HCT116 (cell line): Measurements from ENCODE around the gene P2RX3. TPM values are rescaled to one million over a fixed set of nuclear protein-coding genes. Genes with fewer than 3 reads are reported as not detected.

ENCODE experiments used
- ATAC-seq: fragments of 200-7000 bp; cut with Tn5 transposase; 2 replicates; pipeline ENCODE4 v1.9.1; 2020; ENCODE audit warnings: mild to moderate bottlenecking, moderate library complexity
- BruUV-seq: library from RNA; stranded (reverse); fragments of 400-500 nt; replicated peaks from 2 replicates; lab custom pipeline; 2021; lab: Mats Ljungman, UMichigan
- CTCF ChIA-PET: fragments of 300-600 bp; sonication (Branson Sonifier 250); formaldehyde crosslinking; loops from one replicate; lab custom pipeline; 2021; ENCODE audit warnings: antibody characterized with exemption; lab: Charles Lee
- POLR2A ChIA-PET: fragments of 300-600, 350-600 bp; sonication (Branson Sonifier 250); formaldehyde crosslinking; loops from one replicate; lab custom pipeline; 2021; ENCODE audit warnings: antibody characterized with exemption; lab: Charles Lee
- RAD21 ChIA-PET, 2 experiments: fragments of 300-600 bp; sonication (Branson Sonifier 250); formaldehyde crosslinking; loops; one replicate each; lab custom pipeline; 2023; ENCODE audit warnings: low total read pairs in 2 of 2; ENCODE audit not compliant: uncharacterized antibody in 2 of 2, unreplicated experiment in 2 of 2, low non-redundant PET in 1 of 2; lab: Charles Lee
- DNase-seq: peaks from one replicate; pipeline ENCODE4 v3.0.0-alpha.2; 2010; ENCODE audit warnings: low read depth, low spot score
- H2AFZ ChIP-seq: fragments of 200-600 bp; shearing (Covaris generic), sonication (generic); 2 replicates; pipeline ENCODE4 v1.6.1; 2017; ENCODE audit warnings: low read depth, mixed run types, mixed read lengths, antibody characterized with exemption, low read length; ENCODE audit not compliant: poor library complexity, severe bottlenecking
- H3K27ac ChIP-seq: 2 replicates; pipeline ENCODE4 v1.5.1; 2012; ENCODE audit warnings: low read depth, low read length
- H3K27me3 ChIP-seq: fragments of 200-600 bp; sonication (generic); 2 replicates; pipeline ENCODE4 v1.6.1; 2016; ENCODE audit warnings: mixed run types, low read length, mixed read lengths; ENCODE audit not compliant: insufficient read depth
- H3K36me3 ChIP-seq, 2 experiments: fragments of 200-500 bp in 1 of 2; fragments of 200-600 bp in 1 of 2; sonication (Bioruptor generic) in 1 of 2; sonication (generic) in 1 of 2; 2 replicates each; pipeline versions ENCODE4 v1.5.1 to v1.6.1; 2014 to 2016; ENCODE audit warnings: low read length in 2 of 2, inconsistent platforms in 1 of 2, mixed read lengths in 1 of 2, mixed run types in 1 of 2; ENCODE audit not compliant: insufficient read depth in 2 of 2, control insufficient read depth in 1 of 2
- H3K4me1 ChIP-seq, 2 experiments: fragments of 200-600 bp in 1 of 2; sonication (generic) in 1 of 2; 2 replicates each; pipeline versions ENCODE4 v1.5.1 to v1.6.1; 2012 to 2017; ENCODE audit warnings: low read length in 2 of 2, inconsistent platforms in 1 of 2, mild to moderate bottlenecking in 1 of 2, mixed read lengths in 1 of 2, mixed run types in 1 of 2, moderate library complexity in 1 of 2; ENCODE audit not compliant: insufficient read depth in 2 of 2, control insufficient read depth in 1 of 2
- H3K4me2 ChIP-seq: fragments of 200-600 bp; sonication (generic); 2 replicates; pipeline ENCODE4 v1.6.1; 2017; ENCODE audit warnings: mixed run types, low read length, mixed read lengths
- H3K4me3 ChIP-seq, 2 experiments: fragments of 200-600 bp in 1 of 2; sonication (generic) in 1 of 2; replicated peaks in 1 of 2; 2 replicates each; pipeline ENCODE4 v1.5.1; 2011 to 2016; ENCODE audit warnings: low read length in 2 of 2, control low read depth in 1 of 2, low read depth in 1 of 2, mild to moderate bottlenecking in 1 of 2, mixed read lengths in 1 of 2, mixed run types in 1 of 2
- H3K79me2 ChIP-seq: fragments of 200-600 bp; sonication (generic); 2 replicates; pipeline ENCODE4 v1.6.1; 2017; ENCODE audit warnings: mild to moderate bottlenecking, mixed run types, low read length, moderate library complexity, mixed read lengths; ENCODE audit not compliant: insufficient read depth
- H3K9ac ChIP-seq: fragments of 200-600 bp; sonication (generic); 2 replicates; pipeline ENCODE4 v1.6.1; 2016; ENCODE audit warnings: low read length, mixed read lengths
- H3K9me2 ChIP-seq: fragments of 200-600 bp; sonication (generic), shearing (Covaris generic); 2 replicates; pipeline ENCODE4 v1.6.1; 2017; ENCODE audit warnings: mixed run types, mild to moderate bottlenecking, moderate library complexity; ENCODE audit not compliant: insufficient read depth
- H3K9me3 ChIP-seq, 2 experiments: fragments of 200-500 bp in 1 of 2; fragments of 200-600 bp in 1 of 2; sonication (Bioruptor generic) in 1 of 2; sonication (generic) in 1 of 2; 2 replicates each; pipeline ENCODE4 v1.6.1; 2014 to 2017; ENCODE audit warnings: low read length in 2 of 2, mixed read lengths in 2 of 2, inconsistent platforms in 1 of 2, low read depth in 1 of 2, mild to moderate bottlenecking in 1 of 2, mixed run types in 1 of 2, moderate library complexity in 1 of 2; ENCODE audit not compliant: control insufficient read depth in 1 of 2, insufficient read depth in 1 of 2
- H4K20me1 ChIP-seq: fragments of 200-600 bp; sonication (generic), shearing (Covaris generic); 2 replicates; pipeline ENCODE4 v1.6.1; 2017; ENCODE audit warnings: mixed run types, mild to moderate bottlenecking, moderate library complexity; ENCODE audit not compliant: insufficient read depth
- ATF3 ChIP-seq: IDR thresholded peaks from 2 replicates; pipeline ENCODE4 v1.6.1; 2012
- CBX3 ChIP-seq: IDR thresholded peaks from 2 replicates; pipeline ENCODE4 v1.6.1; 2012; ENCODE audit warnings: low read depth
- CEBPB ChIP-seq: IDR thresholded peaks from 2 replicates; pipeline ENCODE4 v1.6.1; 2012; ENCODE audit warnings: low read depth
- CTCF ChIP-seq, 3 experiments: fragments of 200-600 bp in 1 of 3; sonication (generic) in 1 of 3; IDR thresholded peaks in 2 of 3; conservative IDR thresholded peaks in 1 of 3; 2 replicates each; pipeline ENCODE4 v1.5.1; 2012 to 2017; ENCODE audit warnings: low read depth in 2 of 3, low read length in 2 of 3, antibody characterized with exemption in 1 of 3, borderline replicate concordance in 1 of 3, control low read depth in 1 of 3, mild to moderate bottlenecking in 1 of 3, mixed read lengths in 1 of 3, mixed run types in 1 of 3, moderate library complexity in 1 of 3; ENCODE audit not compliant: insufficient read depth in 1 of 3
- EGR1 ChIP-seq: IDR thresholded peaks from 2 replicates; pipeline ENCODE4 v1.6.1; 2012; ENCODE audit warnings: low read depth
- EZH2phosphoT487 ChIP-seq: fragments of 200-600 bp; IDR thresholded peaks from 2 replicates; pipeline ENCODE4 v1.6.1; 2018; ENCODE audit warnings: antibody characterized with exemption, borderline replicate concordance
- POLR2AphosphoS5 ChIP-seq: IDR thresholded peaks from 2 replicates; pipeline ENCODE4 v1.6.1; 2011; ENCODE audit warnings: mild to moderate bottlenecking, low read depth, low read length, moderate library complexity
- RAD21 ChIP-seq: IDR thresholded peaks from 2 replicates; pipeline ENCODE4 v1.6.1; 2012; ENCODE audit warnings: low read depth, mild to moderate bottlenecking
- SIN3A ChIP-seq: IDR thresholded peaks from 2 replicates; pipeline ENCODE4 v1.6.1; 2012; ENCODE audit warnings: low read depth
- YY1 ChIP-seq: IDR thresholded peaks from 2 replicates; pipeline ENCODE4 v1.6.1; 2011; ENCODE audit warnings: low read length, low read depth, moderate library complexity, mild to moderate bottlenecking; ENCODE audit not compliant: insufficient replicate concordance; ENCODE audit errors: extremely low read depth
- ZBTB33 ChIP-seq: IDR thresholded peaks from 2 replicates; pipeline ENCODE4 v1.6.1; 2011; ENCODE audit warnings: mild to moderate bottlenecking, low read length, moderate library complexity; ENCODE audit not compliant: insufficient replicate concordance; ENCODE audit errors: extremely low read depth
- intact Hi-C: fragments of 100-400 bp; cut with micrococcal nuclease; formaldehyde crosslinking; loops from 2 replicates; pipeline ENCODE4 v1.10.0; 2022
- total RNA-seq: library from RNA; stranded (reverse); gene quantifications from one replicate; pipeline ENCODE4 v1.2.1, GENCODE V29; 2021; ENCODE audit not compliant: unreplicated experiment

P2RX3 gene
- total RNA-seq, 1 experiment from 2014 or later, result not detected

DNA sequence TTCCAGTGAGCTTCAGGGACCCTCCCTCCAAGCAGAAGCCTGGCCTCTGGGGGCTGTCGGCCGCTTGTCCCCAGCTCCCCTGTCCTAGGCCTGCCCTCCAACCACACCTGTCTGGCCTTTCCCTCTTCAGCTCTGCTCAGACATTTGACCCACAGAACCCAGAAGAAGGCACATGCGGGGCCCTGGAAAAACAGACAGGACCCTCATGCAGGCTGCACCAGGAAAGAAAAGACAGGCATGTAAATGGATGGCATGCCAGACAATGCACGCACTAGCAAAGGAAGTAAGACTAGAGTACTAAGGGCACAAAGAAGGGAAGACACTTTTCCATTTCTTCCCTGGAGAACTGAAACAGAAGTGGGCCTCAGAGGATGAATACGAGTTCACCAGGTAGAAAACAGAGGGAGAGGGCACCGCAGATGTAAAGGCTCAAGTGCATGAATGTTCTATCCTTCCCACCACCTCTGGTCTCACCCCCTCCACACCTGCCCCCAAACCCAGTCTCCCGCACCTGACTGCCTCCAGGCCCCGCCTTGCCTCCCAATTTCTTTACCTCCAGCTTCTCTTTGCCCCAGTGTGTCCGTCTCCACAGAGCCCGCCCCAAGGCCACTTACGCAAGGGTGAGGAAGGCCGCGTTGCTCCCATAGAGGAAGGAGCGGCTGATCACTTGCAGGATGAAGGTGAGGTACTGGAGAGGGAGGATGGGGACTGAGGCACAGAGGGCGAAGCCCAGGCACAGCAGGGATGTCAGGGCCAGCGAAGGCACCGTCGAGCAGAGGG, 71.4 kb downstream of the P2RX3 start:
- DNase-seq, result no peak
- H3K9ac ChIP-seq, result no peak overlapping the region
- no peaks in the 10 kb centered on the region for H3K9me3 ChIP-seq
- no peaks in the 10 kb centered on the region for H3K27me3 ChIP-seq
- peaks cover 0 to 4% of the 10 kb centered on the region in 2 experiments; a peak in 1 of 4 replicates for H3K4me1 ChIP-seq
- no peak for TF ChIP-seq EGR1
- TF ChIP-seq CTCF (IDR thresholded peaks at IDR 0.05 in 2 of 3, conservative IDR thresholded peaks at IDR 0.05 in 1 of 3; ENCODE audit: borderline replicate concordance in 1 of 3, insufficient read depth in 1 of 3, low read depth in 2 of 3, low read length in 2 of 3), result no peak
- no peak for TF ChIP-seq RAD21
- no peak for TF ChIP-seq ATF3
- TF ChIP-seq SIN3A, result no peak
- TF ChIP-seq EZH2phosphoT487, result no peak
- TF ChIP-seq, all 23 proteins: peak for 0
- intact Hi-C loops, result no loop called here
- Histone ChIP-seq H3K4me3 (no peak overlapping the region), H3K36me3 (no peaks in the 10 kb centered on the region; a peak in 1 of 4 replicates), H3K9me2 (no peaks in the 10 kb centered on the region), H3K79me2 (no peaks in the 10 kb centered on the region), H4K20me1 (no peaks in the 10 kb centered on the region), H3K4me2 (no peak overlapping the region), H3K27ac (no peak overlapping the region), H2AFZ (no peak overlapping the region)
- ChIA-PET POLR2A (no interaction called here), CTCF (no interaction called here), RAD21 (no interaction called here)
- no peak for ATAC-seq
- no TSS peak for BruUV-seq

- Histone ChIP-seq H3K4me2 (no peak overlapping the region), H3K9me2 (no peaks in the 10 kb centered on the region), H3K9me3 (no peaks in the 10 kb centered on the region), H3K4me3 (no peak overlapping the region), H4K20me1 (no peaks in the 10 kb centered on the region), H3K9ac (no peak overlapping the region), H3K79me2 (no peaks in the 10 kb centered on the region), H3K36me3 (no peaks in the 10 kb centered on the region; a peak in 1 of 4 replicates), H3K27ac (no peak overlapping the region), H3K27me3 (no peaks in the 10 kb centered on the region), H3K4me1 (peaks cover 0 to 4% of the 10 kb centered on the region in 2 experiments; a peak in 1 of 4 replicates), H2AFZ (no peak overlapping the region)
- CTCF ChIA-PET, result no interaction called here
- intact Hi-C loops, result no loop called here
- ATAC-seq, result no peak
- no TSS peak for BruUV-seq
- POLR2A ChIA-PET, result no interaction called here
- RAD21 ChIA-PET, result no interaction called here
- no peak for DNase-seq
- no peak for TF ChIP-seq CEBPB
- TF ChIP-seq CTCF (IDR thresholded peaks at IDR 0.05 in 2 of 3, conservative IDR thresholded peaks at IDR 0.05 in 1 of 3; ENCODE audit: borderline replicate concordance in 1 of 3, insufficient read depth in 1 of 3, low read depth in 2 of 3, low read length in 2 of 3), result no peak
- TF ChIP-seq ZBTB33, result no peak
- no peak for TF ChIP-seq POLR2AphosphoS5
- TF ChIP-seq YY1, result no peak
- TF ChIP-seq CBX3, result no peak
- no peak for TF ChIP-seq RAD21
These were observed 72.1 kb downstream of the P2RX3 start for GRCh38 chr11:57410287-57410686.
